HCEC 1CT (cell line): ENCODE measurements around the gene CEACAM1.
A peak's percentile ranks its signal among the peaks of the same experiment; 100 is the strongest.
"Not testable (repeated sequence)": the region's sequence is repeated elsewhere in the genome, so short reads cannot be mapped to it uniquely, and the experiment has no call there.

Source experiments
- DNase-seq: peaks from one replicate; pipeline ENCODE4 v3.0.0-alpha.2; 2017

The CEACAM1 gene

GRCh38 chr19:42528354-42529247, at the start of gene CEACAM1:
CEACAM1 (minus strand) TSS chr19:42528481; CDS start chr19:42528374, 107 bp downstream.
- DNase-seq, result no peak

- no peak for DNase-seq
Observed at GRCh38 chr19:42577016-42577415, 48.7 kb upstream of the CEACAM1 start.

- no peak for DNase-seq
Observed at GRCh38 chr19:42576241-42576640, 48.0 kb upstream of the CEACAM1 start.

GRCh38 chr19:42573642-42574041, 45.4 kb upstream of the CEACAM1 start:
- DNase-seq, result no peak

GRCh38 chr19:42571116-42571515, 42.8 kb upstream of the CEACAM1 start:
- DNase-seq, result no peak

- DNase-seq, result no peak
Observed at GRCh38 chr19:42569193-42569592, 40.9 kb upstream of the CEACAM1 start.

GRCh38 chr19:42568006-42568405, 39.7 kb upstream of the CEACAM1 start:
- no peak for DNase-seq

- DNase-seq, result no peak
Observed at GRCh38 chr19:42567567-42567966, 39.3 kb upstream of the CEACAM1 start.

GRCh38 chr19:42563352-42564210, 35.3 kb upstream of the CEACAM1 start:
- DNase-seq, result peak; percentile 40

- no peak for DNase-seq
Observed at GRCh38 chr19:42561512-42561911, 33.2 kb upstream of the CEACAM1 start.

- no peak for DNase-seq
Observed at GRCh38 chr19:42560731-42561130, 32.5 kb upstream of the CEACAM1 start.

- no peak for DNase-seq
Observed at GRCh38 chr19:42558450-42559150, 30.3 kb upstream of the CEACAM1 start.

- not testable (repeated sequence) for DNase-seq
Observed at GRCh38 chr19:42557386-42557871, 29.1 kb upstream of the CEACAM1 start.

- DNase-seq, result no peak
Observed at GRCh38 chr19:42555801-42556200, 27.5 kb upstream of the CEACAM1 start.

GRCh38 chr19:42555317-42555716, 27.0 kb upstream of the CEACAM1 start:
- no peak for DNase-seq

- no peak for DNase-seq
Observed at GRCh38 chr19:42554046-42554575, 25.8 kb upstream of the CEACAM1 start.

- DNase-seq, result peak; percentile 76
Observed at GRCh38 chr19:42553292-42554045, 25.2 kb upstream of the CEACAM1 start.

GRCh38 chr19:42552086-42553065, 24.1 kb upstream of the CEACAM1 start:
- DNase-seq, result no peak

GRCh38 chr19:42550521-42550920, 22.2 kb upstream of the CEACAM1 start:
- DNase-seq, result not testable (repeated sequence)

- DNase-seq, result not testable (repeated sequence)
Observed at GRCh38 chr19:42549067-42549466, 20.8 kb upstream of the CEACAM1 start.

GRCh38 chr19:42548552-42548951, 20.3 kb upstream of the CEACAM1 start:
- no peak for DNase-seq
